Neural progenitor cell (in vitro differentiated cells): ENCODE measurements around the gene APIP.

Experiments
- CTCF ChIP-seq: fragments of 200-600 bp; sonication (generic); IDR thresholded peaks from 2 replicates; pipeline ENCODE4 v1.5.1; 2017; ENCODE audit warnings: antibody characterized with exemption, mild to moderate bottlenecking
- EZH2 ChIP-seq: fragments of 200-600 bp; sonication (generic); IDR thresholded peaks from 2 replicates; pipeline ENCODE4 v1.6.1; 2017; ENCODE audit warnings: antibody characterized with exemption, mild to moderate bottlenecking, moderate library complexity
- EZH2phosphoT487 ChIP-seq: fragments of 200-600 bp; sonication (generic); IDR thresholded peaks from 2 replicates; pipeline ENCODE4 v1.6.1; 2017; ENCODE audit warnings: antibody characterized with exemption

- TF ChIP-seq CTCF (no peak), EZH2 (no peak), EZH2phosphoT487 (no peak)
These were observed 20.9 kb upstream of the APIP start for GRCh38 chr11:34936945-34937629.
